GM23248 (cell line): Measurements from ENCODE around the gene BMERB1.

Experiments
- EZH2 ChIP-seq: fragments of 200-600 bp; sonication (generic); IDR thresholded peaks from 2 replicates; pipeline ENCODE4 v1.6.1; 2018; ENCODE audit warnings: antibody characterized with exemption, mild to moderate bottlenecking; ENCODE audit not compliant: insufficient read depth, poor library complexity, severe bottlenecking
- EZH2phosphoT487 ChIP-seq: fragments of 200-600 bp; sonication (generic); IDR thresholded peaks from 2 replicates; pipeline ENCODE4 v1.6.1; 2018; ENCODE audit warnings: antibody characterized with exemption, moderate library complexity, mild to moderate bottlenecking, low read depth; ENCODE audit not compliant: insufficient read depth

DNA sequence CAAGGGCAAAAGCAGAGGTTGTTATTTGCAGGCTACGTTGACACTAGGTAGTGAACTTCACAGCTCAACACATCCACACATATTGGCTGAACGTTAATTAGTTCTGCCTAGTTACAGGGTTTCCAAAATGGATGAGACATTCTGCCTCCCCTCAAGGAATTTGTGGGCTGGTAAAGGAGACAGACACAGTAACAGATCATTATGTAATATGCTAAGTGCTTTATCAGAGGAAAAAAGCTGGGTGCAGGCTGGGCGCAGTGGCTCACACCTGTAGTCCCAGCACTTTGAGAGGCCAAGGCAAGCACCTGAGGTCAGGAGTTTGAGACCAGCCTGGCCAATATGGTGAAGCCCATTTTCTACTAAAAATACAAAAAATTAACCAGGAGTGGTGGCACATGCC is 26.2 kb downstream of the BMERB1 start:
- TF ChIP-seq EZH2phosphoT487 = no peak
- TF ChIP-seq EZH2 = no peak
